ENCODE results near the gene MCOLN2.
A peak's percentile ranks its signal among the peaks of the same experiment; 100 is the strongest.
"Not testable (repeated sequence)": the region's sequence is repeated elsewhere in the genome, so short reads cannot be mapped to it uniquely, and the experiment has no call there.

Gene MCOLN2

GRCh38 chr1:84996846-84997666, at the start of gene MCOLN2:
Gene MCOLN2 (minus strand): TSS chr1:84997113. CDS start chr1:84996872, 241 bp downstream.
- no peak for DNase-seq (ENCODE audit: low read depth in 2 of 2)

- no peak for DNase-seq (ENCODE audit: low read depth in 2 of 2)
Observed at GRCh38 chr1:85042413-85042812, 45.5 kb upstream of the MCOLN2 start.

- DNase-seq (ENCODE audit: low read depth in 2 of 2) = no peak
Observed at GRCh38 chr1:85041793-85042192, 44.9 kb upstream of the MCOLN2 start.

DNA sequence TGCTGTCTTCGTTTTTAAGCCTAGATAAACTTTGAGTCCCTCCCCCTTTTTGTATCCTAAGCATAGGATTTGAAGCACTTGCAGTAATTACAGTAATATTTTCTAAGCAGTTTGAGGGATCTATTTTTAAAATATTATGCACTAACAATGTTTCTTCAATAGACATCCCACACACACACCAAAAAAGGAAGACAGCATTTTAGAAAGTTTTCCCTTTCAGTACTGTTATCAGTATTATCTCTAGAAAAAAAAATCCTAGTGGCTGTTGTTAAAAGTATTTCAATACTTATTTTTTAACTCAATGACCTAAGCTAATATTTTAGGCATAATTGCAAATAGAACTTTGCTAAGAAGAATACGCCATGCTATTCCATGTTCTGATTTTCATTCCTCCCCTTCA, 36.3 kb upstream of the MCOLN2 start:
- DNase-seq (ENCODE audit: low read depth in 2 of 2) = no peak

GRCh38 chr1:85030536-85030935, 33.6 kb upstream of the MCOLN2 start:
- no peak for DNase-seq (ENCODE audit: low read depth in 2 of 2)

GRCh38 chr1:85028151-85028550, 31.2 kb upstream of the MCOLN2 start:
- no peak for DNase-seq (ENCODE audit: low read depth in 2 of 2)

GRCh38 chr1:85027242-85027983, 30.5 kb upstream of the MCOLN2 start:
- no peak for DNase-seq (ENCODE audit: low read depth in 2 of 2)

DNA sequence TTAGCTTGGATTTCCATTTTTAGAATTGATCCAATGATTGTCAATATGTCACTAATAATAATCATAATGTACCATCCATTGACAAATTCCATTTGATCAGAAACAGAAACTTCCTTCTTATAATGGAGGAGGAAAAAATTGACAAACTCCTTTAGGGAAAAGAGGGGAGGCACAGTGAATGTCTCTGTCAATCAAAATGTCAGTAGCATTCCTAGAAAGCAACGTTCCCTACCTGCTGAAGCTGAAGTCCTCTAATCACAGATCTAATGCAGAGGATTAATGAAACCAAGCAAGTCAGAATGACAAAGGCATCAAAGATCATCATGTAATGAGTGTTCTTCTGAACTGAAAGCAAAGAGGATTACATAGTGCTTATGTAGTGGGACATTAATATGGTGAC, 29.0 kb upstream of the MCOLN2 start:
- no peak for DNase-seq (ENCODE audit: low read depth in 2 of 2)

- DNase-seq (ENCODE audit: low read depth in 2 of 2) = no peak
Observed at GRCh38 chr1:85024736-85025135, 27.8 kb upstream of the MCOLN2 start.

DNA sequence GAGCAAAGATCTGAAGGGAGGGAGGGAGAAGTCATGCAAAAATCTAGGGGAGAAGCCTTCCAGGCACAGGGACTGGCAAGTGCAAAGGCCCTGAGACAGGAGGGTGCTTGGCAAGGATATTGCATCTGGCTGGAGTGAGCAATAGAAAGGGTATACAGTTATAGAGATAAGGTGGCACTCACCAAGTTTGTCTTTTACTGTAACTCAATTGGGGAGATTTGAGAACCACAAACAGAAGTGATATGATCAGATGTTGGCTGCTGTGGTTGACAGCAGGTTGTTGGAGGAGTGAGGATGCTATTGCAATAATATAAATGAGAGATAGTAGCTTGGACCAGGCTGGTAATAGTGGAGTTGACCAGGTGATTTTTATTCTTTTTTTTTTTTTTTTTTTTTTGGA, 25.8 kb upstream of the MCOLN2 start:
- DNase-seq (ENCODE audit: low read depth in 2 of 2) = no peak

- peak; percentile 21 to 29 for DNase-seq (ENCODE audit: low read depth in 2 of 2)
Observed at GRCh38 chr1:85019994-85020393, 23.1 kb upstream of the MCOLN2 start.

DNA sequence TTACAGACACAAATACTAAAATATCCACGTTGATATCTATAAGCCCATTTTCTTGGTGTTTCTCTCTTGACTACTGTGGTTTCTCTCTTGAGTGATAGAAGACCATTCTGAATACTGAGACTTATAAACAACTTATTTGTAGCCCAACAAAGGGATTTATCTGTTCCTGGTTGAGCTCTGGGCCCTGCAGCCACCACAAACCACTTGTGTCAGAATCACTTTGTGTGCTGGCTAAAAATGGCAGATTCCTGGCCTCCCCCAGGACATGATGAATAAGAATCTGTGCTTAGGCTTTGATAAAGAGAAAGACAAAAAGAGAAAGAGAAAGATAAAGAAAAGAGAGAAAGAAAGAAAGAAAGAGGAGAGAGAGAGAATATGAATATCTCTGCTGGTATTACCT, 18.9 kb upstream of the MCOLN2 start:
- DNase-seq (ENCODE audit: low read depth in 2 of 2) = no peak

DNA sequence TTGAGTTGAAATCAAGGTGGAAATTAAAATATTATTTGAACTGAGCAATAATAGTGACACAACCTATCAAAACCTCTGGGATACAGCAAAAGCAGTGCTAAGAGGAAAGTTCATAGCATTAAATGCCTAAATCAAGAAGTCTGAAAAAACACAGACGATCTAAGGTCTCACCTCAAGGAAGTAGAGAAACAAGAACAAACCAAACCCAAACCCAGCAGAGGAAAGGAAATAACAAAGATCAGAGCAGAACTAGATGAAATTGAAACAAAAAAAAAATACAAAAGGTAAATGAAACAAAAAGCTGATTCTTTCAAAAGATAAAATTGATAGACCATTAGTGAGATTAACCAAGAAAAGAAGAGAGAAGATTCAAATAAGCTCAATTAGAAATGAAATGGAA, 8.7 kb upstream of the MCOLN2 start:
- DNase-seq (ENCODE audit: low read depth in 2 of 2) = not testable (repeated sequence)

- no peak for DNase-seq (ENCODE audit: low read depth in 2 of 2)
Observed at GRCh38 chr1:85001742-85002141, 4.8 kb upstream of the MCOLN2 start.

DNA sequence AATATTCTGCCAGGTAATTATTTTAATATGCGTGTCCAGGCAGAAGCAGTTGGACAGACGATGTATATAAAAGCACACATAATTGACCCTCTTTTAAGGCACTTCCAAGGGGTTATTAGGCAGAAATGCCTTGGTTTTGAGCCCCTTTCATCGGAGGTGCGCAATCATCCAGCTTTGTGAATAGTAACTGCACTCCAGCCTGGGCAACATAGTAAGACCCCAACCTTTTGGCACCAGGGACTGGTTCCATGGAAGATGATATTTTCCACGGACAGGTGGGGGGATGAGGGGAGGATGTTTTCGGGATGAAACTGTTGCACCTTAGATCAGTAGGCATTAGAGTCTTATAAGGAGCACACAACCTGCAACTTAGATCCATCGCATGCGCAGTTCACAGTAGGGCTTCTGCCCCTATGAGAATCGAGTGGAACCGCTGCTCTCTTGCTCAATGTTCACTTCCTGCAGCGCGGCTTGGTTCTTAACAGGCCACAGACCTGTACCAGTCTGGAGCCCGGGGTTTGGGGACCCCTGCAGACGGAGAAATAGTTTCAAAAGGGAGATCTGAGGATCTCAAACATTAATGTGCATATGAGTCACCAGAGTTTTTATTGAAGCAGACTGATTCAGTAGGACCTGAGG, 1.8 kb upstream of the MCOLN2 start:
- DNase-seq (ENCODE audit: low read depth in 2 of 2) = no peak

- no peak for DNase-seq (ENCODE audit: low read depth in 2 of 2)
Observed at GRCh38 chr1:84997667-84998600, 1.0 kb upstream of the MCOLN2 start.

DNA sequence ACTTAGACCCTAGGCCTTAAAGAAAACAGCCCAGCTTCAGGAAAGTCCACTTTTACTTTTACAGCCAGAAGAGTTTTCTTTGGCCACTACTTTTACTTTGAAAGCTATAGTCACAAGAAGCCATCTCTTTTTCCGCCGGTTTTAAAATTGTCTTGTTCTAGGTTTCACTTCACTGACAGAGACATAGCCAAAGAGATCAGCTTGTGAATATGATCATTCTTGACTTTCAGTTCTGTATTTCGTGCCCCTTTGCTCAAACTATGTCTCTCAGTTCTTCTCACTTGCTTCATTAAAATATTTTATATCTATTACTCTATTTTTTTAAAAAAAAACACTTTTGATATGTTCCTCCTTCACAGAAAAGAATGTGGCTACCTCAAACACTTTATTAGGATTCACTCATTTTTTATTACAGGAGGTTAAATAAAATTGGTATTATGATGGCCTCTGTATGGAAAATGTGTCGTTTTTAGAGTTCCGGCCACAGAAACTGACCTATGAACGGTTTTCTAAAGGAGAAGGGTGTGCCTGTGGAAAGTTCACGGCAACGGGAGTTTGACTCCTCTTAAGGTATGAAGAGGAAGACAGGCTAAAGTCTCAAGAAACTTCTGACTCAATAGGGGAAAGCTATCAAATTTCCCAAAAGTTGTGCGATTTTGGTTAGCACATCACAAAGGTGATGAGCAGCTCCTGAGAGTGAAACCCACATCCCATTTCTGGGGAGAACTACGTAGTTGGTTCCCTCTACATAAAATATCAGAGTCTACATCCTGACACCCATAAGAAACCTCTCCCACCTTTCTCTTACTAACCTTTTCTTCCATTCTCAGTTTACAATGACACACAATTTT, 1.2 kb downstream of the MCOLN2 start:
- no peak for DNase-seq (ENCODE audit: low read depth in 2 of 2)

DNA sequence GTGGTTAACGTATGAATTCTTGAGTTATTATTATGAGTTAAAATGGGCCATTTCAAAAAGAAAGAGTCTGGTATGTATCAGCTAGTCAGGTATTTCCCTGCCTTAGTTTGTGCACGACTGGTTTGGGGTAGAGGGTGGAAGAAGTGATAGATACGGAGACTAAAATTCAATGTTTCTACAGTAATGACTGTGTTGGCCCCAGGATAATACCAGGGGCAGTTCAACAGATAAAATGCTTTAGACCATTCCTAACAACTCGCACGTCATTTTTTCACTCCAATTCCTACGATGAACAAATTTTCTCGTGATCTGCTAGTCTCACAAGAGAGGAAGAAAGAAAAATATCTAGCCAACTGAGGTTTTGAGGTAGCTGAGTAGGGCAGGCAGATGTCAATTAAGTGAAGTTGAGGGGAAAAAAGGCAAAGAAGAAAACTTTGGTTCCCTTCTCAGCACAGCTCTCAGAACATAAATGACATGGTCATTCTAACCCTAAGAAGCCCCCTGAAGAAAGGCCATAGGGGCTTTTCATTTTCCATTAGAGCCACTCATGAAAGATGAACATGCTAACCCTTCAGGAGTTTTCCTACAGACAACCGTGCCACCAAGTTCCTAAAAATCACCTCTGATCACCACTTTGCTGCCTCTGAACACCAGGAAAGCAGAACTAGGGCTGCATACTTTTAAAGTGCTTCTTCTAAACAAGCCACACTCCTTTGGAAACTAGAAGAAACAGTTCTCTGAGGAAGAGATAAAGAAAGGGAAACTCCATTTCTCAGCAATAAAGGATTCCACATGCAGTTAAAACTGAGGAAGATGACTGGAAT, 5.6 kb downstream of the MCOLN2 start:
- DNase-seq (ENCODE audit: low read depth in 2 of 2) = no peak

DNA sequence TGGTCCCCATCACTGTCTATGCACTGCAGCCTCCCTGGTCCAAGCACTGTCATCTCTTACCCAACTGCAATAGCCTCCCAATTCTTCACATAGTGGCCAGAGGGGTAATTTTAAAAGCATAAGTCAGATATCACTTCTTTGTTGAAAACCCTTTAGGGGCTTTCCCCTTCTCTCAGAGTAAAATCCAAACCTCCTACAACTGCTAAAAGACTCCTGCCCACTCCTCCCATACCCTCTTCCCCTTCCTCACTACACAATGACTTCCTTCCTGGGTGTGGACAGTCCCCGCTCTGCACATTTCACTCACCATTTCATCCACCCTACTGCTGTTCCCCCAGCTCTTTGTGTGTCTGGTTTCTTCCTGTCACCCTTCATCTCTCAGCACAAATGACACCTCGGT, 8.3 kb downstream of the MCOLN2 start:
- no peak for DNase-seq (ENCODE audit: low read depth in 2 of 2)

DNA sequence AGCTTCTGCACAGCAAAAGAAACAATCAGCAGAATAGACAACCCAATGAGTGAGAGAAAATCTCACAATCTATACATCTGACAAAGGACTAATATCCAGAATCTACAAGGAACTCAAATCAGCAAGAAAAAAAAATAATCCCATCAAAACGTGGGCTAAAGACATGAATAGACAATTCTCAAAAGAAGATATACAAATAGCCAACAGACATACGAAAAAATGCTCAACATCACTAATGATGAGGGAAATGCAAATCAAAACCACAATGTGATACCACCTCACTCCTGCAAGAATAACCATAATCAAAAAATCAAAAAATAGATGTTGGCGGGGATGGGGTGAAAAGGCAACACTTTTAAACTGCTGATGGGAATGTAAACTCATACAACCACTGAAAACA, 10.4 kb downstream of the MCOLN2 start:
- DNase-seq (ENCODE audit: low read depth in 2 of 2) = not testable (repeated sequence)

Measured in fibroblast of skin of left biceps (primary cell).